Keratinocyte (primary cell): ENCODE results near the gene XCL1.

Experiments
- EZH2 ChIP-seq: IDR thresholded peaks from one replicate; pipeline ENCODE4 v1.6.1; 2012; ENCODE audit warnings: inconsistent platforms, mild to moderate bottlenecking, low read length, moderate library complexity
- TF ChIP-seq, protein P1 (sequence below), 3 experiments: IDR thresholded peaks in 1 of 3; conservative IDR thresholded peaks in 1 of 3; optimal IDR thresholded peaks in 1 of 3; 2 replicates in 2 of 3; 3 replicates in 1 of 3; pipeline versions ENCODE3 to v1.5.1; 2011; ENCODE audit warnings: low read length in 3 of 3, mild to moderate bottlenecking in 3 of 3, moderate library complexity in 2 of 3, control low read depth in 1 of 3, inconsistent platforms in 1 of 3; ENCODE audit not compliant: insufficient read depth in 2 of 3; ENCODE audit errors: extremely low read depth in 1 of 3

DNA sequence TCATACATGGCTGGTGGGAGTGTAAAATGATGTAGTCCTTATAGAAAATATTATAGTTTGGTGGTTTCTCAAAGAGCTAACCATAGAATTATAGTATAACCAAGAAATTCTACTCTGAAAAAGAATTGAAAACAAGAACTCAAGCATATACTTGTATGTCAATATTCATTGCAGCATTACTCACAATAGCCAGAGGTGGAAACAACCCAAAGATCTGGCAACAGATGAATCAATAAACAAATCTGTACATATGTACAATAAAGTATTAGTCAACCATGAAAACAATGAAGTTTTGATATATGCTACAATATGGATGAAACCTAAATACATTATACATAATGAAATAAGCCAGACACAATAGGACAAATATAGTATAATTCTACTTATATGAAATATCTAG, 29.7 kb downstream of the XCL1 start:
- TF ChIP-seq, protein P1, sequence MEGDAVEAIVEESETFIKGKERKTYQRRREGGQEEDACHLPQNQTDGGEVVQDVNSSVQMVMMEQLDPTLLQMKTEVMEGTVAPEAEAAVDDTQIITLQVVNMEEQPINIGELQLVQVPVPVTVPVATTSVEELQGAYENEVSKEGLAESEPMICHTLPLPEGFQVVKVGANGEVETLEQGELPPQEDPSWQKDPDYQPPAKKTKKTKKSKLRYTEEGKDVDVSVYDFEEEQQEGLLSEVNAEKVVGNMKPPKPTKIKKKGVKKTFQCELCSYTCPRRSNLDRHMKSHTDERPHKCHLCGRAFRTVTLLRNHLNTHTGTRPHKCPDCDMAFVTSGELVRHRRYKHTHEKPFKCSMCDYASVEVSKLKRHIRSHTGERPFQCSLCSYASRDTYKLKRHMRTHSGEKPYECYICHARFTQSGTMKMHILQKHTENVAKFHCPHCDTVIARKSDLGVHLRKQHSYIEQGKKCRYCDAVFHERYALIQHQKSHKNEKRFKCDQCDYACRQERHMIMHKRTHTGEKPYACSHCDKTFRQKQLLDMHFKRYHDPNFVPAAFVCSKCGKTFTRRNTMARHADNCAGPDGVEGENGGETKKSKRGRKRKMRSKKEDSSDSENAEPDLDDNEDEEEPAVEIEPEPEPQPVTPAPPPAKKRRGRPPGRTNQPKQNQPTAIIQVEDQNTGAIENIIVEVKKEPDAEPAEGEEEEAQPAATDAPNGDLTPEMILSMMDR (optimal IDR thresholded peaks at IDR 0.05 in 1 of 3, IDR thresholded peaks at IDR 0.05 in 1 of 3, conservative IDR thresholded peaks at IDR 0.05 in 1 of 3; ENCODE audit: extremely low read depth in 1 of 3, insufficient read depth in 2 of 3, low read length in 3 of 3), result no peak
- TF ChIP-seq EZH2, result no peak
